ENCODE data around the gene HSP90AB1.
A peak's percentile ranks its signal among the peaks of the same experiment; 100 is the strongest.
"Not testable (repeated sequence)": the region's sequence is repeated elsewhere in the genome, so short reads cannot be mapped to it uniquely, and the experiment has no call there.

Gene HSP90AB1

DNA sequence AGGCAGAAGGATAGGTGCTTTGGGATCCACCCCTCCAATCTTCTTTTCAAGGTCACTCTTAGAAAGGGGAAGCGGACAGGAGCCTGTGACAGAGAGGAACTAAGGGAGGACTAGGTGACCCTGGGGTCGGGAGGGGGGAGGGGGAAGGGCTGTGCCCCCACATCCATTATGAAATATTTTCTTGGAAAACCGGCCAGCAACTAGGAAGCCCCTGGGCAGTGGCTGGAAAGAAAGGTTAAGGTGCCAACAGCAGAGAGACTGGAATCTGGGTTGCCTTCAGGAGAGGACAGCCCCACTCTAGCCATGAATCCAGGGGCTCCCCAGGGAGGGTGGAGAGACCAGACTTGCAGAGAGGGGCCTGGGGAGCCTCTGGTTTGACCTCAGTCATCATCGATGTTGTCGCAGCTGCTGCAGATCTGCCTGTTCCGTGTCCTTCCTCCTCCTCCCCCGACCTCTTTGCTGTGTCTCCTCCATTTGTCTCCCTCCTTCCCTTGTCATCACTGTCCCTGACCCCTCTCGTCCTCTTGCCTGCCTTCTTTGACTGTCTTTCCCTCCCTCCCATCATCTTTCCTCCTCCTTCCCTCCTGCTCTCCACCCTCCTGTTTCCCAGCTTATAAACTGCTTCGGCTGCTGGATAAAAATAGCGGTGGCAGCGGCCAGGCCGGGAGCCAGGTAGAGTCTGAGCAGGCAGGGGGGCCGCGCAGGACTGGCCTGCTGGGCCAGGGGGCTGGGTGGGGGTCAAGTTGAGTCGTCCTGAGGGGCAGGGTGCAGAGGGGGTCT lies 20.3 kb upstream of the HSP90AB1 start:
- H3K27me3 Mint-ChIP-seq, result peaks cover 14% of the 10 kb centered on the region
- no peak overlapping the region for H3K4me3 Mint-ChIP-seq
- peaks cover 2% of the 10 kb centered on the region for H3K36me3 Mint-ChIP-seq

DNA sequence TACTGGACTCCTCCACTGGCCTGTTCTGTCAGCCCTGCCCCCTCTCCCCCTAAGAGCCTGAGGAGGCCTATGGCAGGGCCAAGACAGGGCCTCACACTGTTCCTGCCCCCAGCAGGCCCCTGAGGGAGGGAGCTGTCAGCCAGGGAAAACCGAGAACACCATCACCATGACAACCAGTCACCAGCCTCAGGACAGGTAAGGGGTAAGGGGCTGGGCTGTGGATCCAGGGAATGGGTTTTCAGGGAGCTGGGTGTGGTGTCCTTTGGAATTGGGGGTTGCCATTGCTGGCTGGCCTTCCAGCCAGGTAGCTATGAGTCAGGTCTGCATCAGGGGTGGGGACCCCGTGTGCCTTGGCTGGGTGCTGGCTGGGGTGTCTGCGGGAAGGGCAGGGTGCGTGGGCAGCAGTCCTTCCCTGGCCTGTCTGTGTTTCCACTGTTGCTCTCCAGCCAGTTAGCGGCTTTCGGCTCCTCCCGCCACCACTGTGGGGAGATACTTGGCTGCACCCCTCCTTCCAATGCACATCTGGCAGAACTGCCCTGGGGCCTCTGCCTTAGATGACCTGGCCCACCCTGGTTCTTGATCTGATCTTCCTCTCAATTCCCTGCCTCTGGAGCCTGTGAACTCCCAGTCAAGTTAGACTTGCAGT lies 19.6 kb upstream of the HSP90AB1 start:
- CTCF ChIA-PET, result interaction anchor here (0.7 to 1.7 kb wide), 2 partner anchors 10 to 30 kb away, joined by 3 to 7 read pairs; no protein-coding TSS in a partner anchor
- Mint-ChIP-seq H3K9me3 (no peaks in the 10 kb centered on the region), H3K4me1 (peaks cover 20% of the 10 kb centered on the region), H3K4me3 (no peak overlapping the region), H3K36me3 (peaks cover 4% of the 10 kb centered on the region), H3K27ac (no peak overlapping the region), H3K27me3 (peaks cover 7% of the 10 kb centered on the region)
- DNase-seq, result no peak

More for the DNA sequence above, 20.3 kb upstream of the HSP90AB1 start:
- CTCF ChIA-PET, result interaction anchor here (1.7 to 2.5 kb wide), 2 partner anchors 11 to 54 kb away, joined by 7 to 11 read pairs; no protein-coding TSS in a partner anchor
- H3K9me3 Mint-ChIP-seq, result no peaks in the 10 kb centered on the region
- H3K27ac Mint-ChIP-seq, result no peak overlapping the region
- peaks cover 24% of the 10 kb centered on the region for H3K4me1 Mint-ChIP-seq
- no peak for DNase-seq

DNA sequence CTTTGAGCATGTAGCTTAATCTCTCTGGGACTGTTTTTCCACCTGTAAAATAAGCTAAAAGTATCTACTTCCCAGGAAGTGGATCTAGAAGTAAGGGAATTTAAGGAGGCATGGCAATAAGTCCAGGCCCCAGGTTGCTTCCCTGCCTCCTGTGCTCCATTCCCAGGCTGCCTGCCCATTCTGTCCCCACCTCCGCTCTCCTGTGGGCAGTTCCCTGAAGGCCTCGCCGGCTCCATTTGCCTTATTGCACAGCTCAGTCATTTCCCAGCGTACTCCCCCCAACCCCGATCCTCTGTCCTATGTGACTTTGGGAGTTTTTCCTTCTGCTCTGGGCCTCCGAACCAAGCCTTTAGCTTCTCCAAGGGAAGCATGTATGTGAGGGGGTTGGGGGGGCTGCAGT lies 18.9 kb upstream of the HSP90AB1 start:
- no peak overlapping the region for H3K27ac Mint-ChIP-seq
- H3K4me1 Mint-ChIP-seq, result peaks cover 18% of the 10 kb centered on the region
- no peak for DNase-seq
- no peak overlapping the region for H3K4me3 Mint-ChIP-seq
- peaks cover 5% of the 10 kb centered on the region for H3K36me3 Mint-ChIP-seq
- CTCF ChIA-PET, result interaction anchor here (0.7 kb wide), 1 partner anchor 29 kb away, joined by 3 read pairs; no protein-coding TSS in a partner anchor
- peaks cover 1% of the 10 kb centered on the region for H3K27me3 Mint-ChIP-seq
- H3K9me3 Mint-ChIP-seq, result no peaks in the 10 kb centered on the region

DNA sequence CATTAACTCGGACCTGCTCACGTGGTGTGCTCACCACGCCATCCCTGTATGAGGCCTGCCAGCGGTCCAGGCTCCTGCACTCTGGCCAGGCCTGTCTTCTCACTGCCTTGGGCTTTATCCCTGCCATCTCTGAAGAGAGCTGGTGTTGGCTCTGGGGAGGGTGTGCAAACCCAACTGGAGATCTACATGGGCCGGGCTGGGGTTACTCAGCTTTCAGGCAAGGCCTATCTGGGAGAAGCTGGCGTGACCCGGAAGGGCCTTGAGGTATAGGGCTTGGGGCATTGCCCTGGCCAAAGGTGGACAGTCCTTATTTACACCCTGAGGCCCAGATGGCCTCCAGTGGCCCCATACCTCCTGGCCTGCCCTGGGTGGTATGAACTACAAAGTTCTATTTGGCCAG lies 18.5 kb upstream of the HSP90AB1 start:
- H3K27me3 Mint-ChIP-seq, result no peaks in the 10 kb centered on the region
- no peak overlapping the region for H3K4me3 Mint-ChIP-seq
- CTCF ChIA-PET, result no interaction called here
- no peak overlapping the region for H3K27ac Mint-ChIP-seq
- H3K36me3 Mint-ChIP-seq, result peaks cover 5% of the 10 kb centered on the region
- no peak for DNase-seq
- H3K9me3 Mint-ChIP-seq, result no peaks in the 10 kb centered on the region
- peaks cover 17% of the 10 kb centered on the region for H3K4me1 Mint-ChIP-seq

DNA sequence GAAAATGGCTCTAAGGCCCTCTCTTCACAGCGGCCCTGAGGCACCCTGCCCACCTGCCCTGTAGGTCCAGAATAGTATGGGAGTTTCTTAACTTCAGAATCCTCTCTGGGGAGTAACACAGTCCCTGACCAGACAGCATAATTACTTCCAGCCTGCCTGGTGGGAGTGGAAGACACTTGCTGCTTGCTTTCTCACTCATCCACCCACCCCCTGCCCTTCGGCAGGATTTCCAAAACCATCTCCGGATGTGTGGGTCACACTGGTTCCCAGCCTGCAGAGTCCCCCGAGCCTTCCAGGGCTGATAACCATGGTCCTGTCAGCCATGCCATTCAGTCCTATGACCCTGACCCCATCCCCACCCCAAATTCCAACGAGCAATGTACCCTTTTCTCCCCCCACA lies 18.1 kb upstream of the HSP90AB1 start:
- Mint-ChIP-seq H3K27ac (no peak overlapping the region), H3K9me3 (no peaks in the 10 kb centered on the region), H3K27me3 (no peaks in the 10 kb centered on the region), H3K4me3 (no peak overlapping the region), H3K4me1 (peaks cover 21% of the 10 kb centered on the region), H3K36me3 (peaks cover 5% of the 10 kb centered on the region)
- CTCF ChIA-PET, result no interaction called here
- no peak for DNase-seq

DNA sequence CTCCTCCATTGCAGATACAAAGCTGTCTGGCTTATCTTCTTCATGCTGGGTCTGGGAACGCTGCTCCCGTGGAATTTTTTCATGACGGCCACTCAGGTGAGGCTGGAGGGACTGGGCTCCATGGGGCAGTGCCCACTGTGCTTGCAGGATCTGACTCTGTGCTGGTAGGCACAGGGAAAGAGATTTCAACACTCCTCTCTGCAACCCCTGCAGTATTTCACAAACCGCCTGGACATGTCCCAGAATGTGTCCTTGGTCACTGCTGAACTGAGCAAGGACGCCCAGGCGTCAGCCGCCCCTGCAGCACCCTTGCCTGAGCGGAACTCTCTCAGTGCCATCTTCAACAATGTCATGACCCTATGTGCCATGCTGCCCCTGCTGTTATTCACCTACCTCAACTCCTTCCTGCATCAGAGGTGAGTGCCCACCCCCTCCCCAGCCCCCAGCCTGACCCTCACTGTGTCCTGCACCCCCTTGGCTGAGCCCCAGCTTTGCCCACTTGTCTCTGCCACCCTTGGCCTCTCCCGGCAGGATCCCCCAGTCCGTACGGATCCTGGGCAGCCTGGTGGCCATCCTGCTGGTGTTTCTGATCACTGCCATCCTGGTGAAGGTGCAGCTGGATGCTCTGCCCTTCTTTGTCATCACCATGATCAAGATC lies 17.4 kb upstream of the HSP90AB1 start:
- no peaks in the 10 kb centered on the region for H3K9me3 Mint-ChIP-seq
- DNase-seq, result no peak
- no peaks in the 10 kb centered on the region for H3K27me3 Mint-ChIP-seq
- H3K27ac Mint-ChIP-seq, result no peak overlapping the region
- H3K4me1 Mint-ChIP-seq, result peaks cover 14% of the 10 kb centered on the region
- CTCF ChIA-PET, result interaction anchor here (1.1 kb wide), 1 partner anchor 57 kb away, joined by 3 read pairs; no protein-coding TSS in a partner anchor
- no peak overlapping the region for H3K4me3 Mint-ChIP-seq
- H3K36me3 Mint-ChIP-seq, result peaks cover 5% of the 10 kb centered on the region

DNA sequence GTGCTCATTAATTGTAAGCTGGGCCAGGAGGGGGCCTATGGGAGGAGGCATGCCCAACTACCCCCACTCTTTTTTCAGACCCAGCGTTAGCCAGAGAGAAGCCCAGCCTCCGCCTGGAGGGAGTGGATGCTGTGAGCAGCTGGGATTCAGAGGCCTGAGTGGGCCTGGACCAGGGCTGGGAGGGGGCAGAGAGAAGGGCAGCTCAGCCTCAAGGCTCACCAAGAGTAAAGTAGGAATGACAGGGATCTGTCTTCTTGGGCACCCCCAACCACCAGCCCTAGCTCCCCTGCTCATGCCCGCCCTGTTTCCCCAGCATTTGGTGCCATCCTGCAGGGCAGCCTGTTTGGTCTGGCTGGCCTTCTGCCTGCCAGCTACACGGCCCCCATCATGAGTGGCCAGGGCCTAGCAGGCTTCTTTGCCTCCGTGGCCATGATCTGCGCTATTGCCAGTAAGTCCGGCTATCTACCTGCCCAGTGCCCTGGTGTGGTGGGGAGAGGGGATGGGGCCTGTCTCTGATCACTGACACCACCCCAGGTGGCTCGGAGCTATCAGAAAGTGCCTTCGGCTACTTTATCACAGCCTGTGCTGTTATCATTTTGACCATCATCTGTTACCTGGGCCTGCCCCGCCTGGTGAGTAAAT lies 16.7 kb upstream of the HSP90AB1 start:
- Mint-ChIP-seq H3K36me3 (peaks cover 5% of the 10 kb centered on the region), H3K27ac (no peak overlapping the region), H3K9me3 (no peaks in the 10 kb centered on the region), H3K27me3 (no peaks in the 10 kb centered on the region), H3K4me1 (peaks cover 8% of the 10 kb centered on the region), H3K4me3 (no peak overlapping the region)
- CTCF ChIA-PET, result interaction anchor here (1.1 kb wide), 1 partner anchor 57 kb away, joined by 3 read pairs; no protein-coding TSS in a partner anchor
- DNase-seq, result no peak

DNA sequence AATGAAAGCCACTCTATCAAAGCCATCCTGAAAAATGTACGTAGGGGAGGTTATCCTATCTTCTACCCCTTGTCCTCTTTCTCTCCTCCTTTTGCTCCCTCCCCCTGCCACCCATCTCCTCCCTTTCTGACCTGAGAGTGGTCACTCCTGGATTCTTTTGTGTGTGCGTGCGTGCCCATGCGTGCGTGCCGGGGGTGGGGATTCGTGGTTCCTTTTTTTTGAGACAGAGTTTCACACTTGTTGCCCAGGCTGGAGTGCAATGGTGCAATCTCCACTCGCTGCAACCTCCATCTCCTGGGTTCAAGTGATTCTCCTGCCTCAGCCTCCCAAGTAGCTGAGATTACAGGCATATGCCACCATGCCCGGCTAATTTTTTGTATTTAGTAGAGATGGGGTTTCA lies 15.5 kb upstream of the HSP90AB1 start:
- H3K4me1 Mint-ChIP-seq, H3K4me3 Mint-ChIP-seq, H3K9me3 Mint-ChIP-seq, H3K27ac Mint-ChIP-seq, DNase-seq, H3K36me3 Mint-ChIP-seq, H3K27me3 Mint-ChIP-seq: not testable (repeated sequence)
- CTCF ChIA-PET, result interaction anchor here (0.8 to 1.1 kb wide), 2 partner anchors 10 to 81 kb away, joined by 3 read pairs; partner anchors contain the start of gene AARS2

DNA sequence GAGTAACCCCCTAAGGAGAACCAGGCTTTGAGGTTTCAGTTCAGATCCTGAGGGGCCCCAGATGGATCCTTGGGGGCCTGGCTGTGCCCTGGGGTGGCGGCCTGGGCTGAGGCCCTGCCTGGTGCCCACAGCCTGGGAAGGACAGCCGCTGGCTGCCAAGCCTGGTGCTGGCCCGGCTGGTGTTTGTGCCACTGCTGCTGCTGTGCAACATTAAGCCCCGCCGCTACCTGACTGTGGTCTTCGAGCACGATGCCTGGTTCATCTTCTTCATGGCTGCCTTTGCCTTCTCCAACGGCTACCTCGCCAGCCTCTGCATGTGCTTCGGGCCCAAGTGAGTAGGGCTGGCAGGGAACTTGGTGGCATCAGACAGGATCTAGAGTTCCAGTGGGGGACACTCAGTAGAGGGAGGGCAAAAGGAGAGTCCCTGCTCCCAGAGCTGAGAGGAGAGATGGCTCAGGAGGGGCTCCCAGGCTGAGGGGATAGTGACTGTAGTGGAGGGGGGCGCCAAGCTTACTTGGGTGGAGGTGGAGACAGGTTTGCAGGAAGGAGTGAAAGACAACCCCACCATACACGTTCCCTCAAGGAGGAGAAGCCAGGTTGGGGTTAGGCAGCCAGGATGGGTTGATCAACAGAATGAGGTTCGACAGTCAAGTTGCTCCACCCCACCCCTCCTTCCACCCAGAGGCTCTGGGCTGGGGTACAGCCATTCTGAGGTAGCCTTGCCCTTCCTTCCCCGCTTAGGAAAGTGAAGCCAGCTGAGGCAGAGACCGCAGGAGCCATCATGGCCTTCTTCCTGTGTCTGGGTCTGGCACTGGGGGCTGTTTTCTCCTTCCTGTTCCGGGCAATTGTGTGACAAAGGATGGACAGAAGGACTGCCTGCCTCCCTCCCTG lies 14.0 kb upstream of the HSP90AB1 start:
- peaks cover 18% of the 10 kb centered on the region for H3K4me1 Mint-ChIP-seq
- no peak overlapping the region for H3K4me3 Mint-ChIP-seq
- no peak for DNase-seq
- CTCF ChIA-PET, result no interaction called here
- H3K27me3 Mint-ChIP-seq, result no peaks in the 10 kb centered on the region
- H3K36me3 Mint-ChIP-seq, result peaks cover 8% of the 10 kb centered on the region
- no peaks in the 10 kb centered on the region for H3K9me3 Mint-ChIP-seq
- peak overlapping the region; percentile 64 for H3K27ac Mint-ChIP-seq

DNA sequence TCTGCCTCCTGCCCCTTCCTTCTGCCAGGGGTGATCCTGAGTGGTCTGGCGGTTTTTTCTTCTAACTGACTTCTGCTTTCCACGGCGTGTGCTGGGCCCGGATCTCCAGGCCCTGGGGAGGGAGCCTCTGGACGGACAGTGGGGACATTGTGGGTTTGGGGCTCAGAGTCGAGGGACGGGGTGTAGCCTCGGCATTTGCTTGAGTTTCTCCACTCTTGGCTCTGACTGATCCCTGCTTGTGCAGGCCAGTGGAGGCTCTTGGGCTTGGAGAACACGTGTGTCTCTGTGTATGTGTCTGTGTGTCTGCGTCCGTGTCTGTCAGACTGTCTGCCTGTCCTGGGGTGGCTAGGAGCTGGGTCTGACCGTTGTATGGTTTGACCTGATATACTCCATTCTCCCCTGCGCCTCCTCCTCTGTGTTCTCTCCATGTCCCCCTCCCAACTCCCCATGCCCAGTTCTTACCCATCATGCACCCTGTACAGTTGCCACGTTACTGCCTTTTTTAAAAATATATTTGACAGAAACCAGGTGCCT lies 13.3 kb upstream of the HSP90AB1 start:
- Mint-ChIP-seq H3K4me1 (peaks cover 24% of the 10 kb centered on the region), H3K27ac (peak overlapping the region; percentile 64), H3K27me3 (no peaks in the 10 kb centered on the region), H3K9me3 (no peaks in the 10 kb centered on the region), H3K4me3 (no peak overlapping the region), H3K36me3 (peaks cover 8% of the 10 kb centered on the region)
- DNase-seq, result no peak
- CTCF ChIA-PET, result interaction anchor here (0.8 to 3.1 kb wide), 2 partner anchors 9 to 61 kb away, joined by 3 to 16 read pairs; no protein-coding TSS in a partner anchor

DNA sequence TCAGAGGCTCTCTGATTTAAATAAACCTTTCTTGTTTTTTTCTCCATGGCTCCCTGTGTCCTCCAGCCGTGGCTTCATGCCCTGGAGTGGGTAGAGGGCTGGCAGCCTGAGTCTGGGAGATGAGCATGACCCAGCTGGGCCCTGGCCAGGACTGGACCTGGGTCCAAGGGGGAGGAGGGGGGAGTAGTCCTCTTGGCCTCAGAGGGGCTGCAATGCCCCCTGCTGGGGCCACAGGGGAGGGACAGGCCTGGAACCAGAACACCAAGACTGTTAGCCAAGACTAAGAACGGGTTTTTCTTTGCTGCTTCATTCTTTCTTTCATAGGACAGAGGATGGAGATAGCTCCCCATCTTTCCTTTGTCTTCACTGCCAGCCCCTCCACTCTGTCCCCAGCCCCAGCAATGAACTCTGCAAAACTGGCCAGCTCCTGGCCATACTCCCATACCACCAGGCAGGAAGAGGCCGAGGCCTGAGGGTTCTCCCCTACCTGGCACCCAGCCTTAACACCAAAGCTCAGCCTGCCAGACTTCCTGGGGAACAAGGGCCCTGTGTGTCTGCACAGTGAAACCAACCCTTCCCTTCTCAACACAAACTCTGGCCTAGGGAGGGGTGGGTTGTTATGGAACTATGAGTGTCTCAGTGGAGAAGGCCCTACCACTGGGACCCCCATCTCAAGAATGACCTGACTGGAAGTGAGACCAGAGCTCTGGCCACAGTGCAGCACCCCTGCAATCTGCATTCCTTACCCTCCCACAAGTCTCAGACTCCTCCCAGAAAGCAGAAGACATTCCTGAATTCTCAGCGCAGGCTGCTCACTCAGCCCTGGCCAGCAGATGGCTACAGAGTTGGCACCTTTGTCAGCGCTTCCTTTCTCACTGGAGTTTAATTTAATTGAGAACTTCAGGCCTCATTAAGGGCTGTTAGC lies 12.5 kb upstream of the HSP90AB1 start:
- Mint-ChIP-seq H3K27me3 (no peaks in the 10 kb centered on the region), H3K4me1 (peaks cover 24% of the 10 kb centered on the region), H3K27ac (peak overlapping the region; percentile 8), H3K36me3 (peaks cover 6% of the 10 kb centered on the region), H3K9me3 (no peaks in the 10 kb centered on the region), H3K4me3 (no peak overlapping the region)
- DNase-seq, result no peak
- CTCF ChIA-PET, result interaction anchor here (0.6 to 3.1 kb wide), 11 partner anchors 10 to 391 kb away, joined by 3 to 16 read pairs (median 3); partner anchors contain the start of gene HSP90AB1

DNA sequence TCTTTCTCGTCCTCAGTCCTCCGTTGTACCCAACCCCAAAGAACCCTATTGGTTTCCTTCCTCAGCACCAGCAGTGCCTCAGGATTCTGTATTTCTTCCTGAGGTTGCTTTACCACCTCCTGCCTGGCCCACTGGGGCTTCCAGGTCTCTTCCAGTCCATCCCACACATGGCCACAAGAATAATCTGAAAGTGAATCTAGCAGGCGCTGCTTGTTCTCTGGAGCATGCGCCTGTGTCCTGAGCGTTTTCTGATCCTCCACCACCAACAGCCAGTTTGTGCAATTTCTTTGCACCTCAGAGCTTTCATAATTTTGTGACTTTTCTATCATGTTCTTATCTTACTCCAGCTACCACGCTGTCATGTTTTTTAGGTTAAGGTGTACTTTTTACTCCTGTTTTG lies 11.6 kb upstream of the HSP90AB1 start:
- H3K4me3 Mint-ChIP-seq, result no peak overlapping the region
- peaks cover 6% of the 10 kb centered on the region for H3K36me3 Mint-ChIP-seq
- no peaks in the 10 kb centered on the region for H3K9me3 Mint-ChIP-seq
- peaks cover 24% of the 10 kb centered on the region for H3K4me1 Mint-ChIP-seq
- DNase-seq, result no peak
- CTCF ChIA-PET, result interaction anchor here (0.6 to 3.1 kb wide), 11 partner anchors 10 to 392 kb away, joined by 3 to 16 read pairs (median 3); partner anchors contain the start of gene HSP90AB1
- no peaks in the 10 kb centered on the region for H3K27me3 Mint-ChIP-seq
- H3K27ac Mint-ChIP-seq, result no peak overlapping the region
